ENCODE data around the gene ATXN2. TPM values are rescaled to one million over a fixed set of nuclear protein-coding genes. Genes with fewer than 3 reads are reported as not detected.
A peak's percentile ranks its signal among the peaks of the same experiment; 100 is the strongest.

The ATXN2 gene
- total and polyA plus RNA-seq, 9 of the 15 experiments (the other 6 are each of a cell fraction or from before 2014, with no cell fraction given) = 16.8 to 67.8 (median 29.3) TPM

GRCh38 chr12:111405149-111405858 is 193.8 kb downstream of the ATXN2 start (continued):
- TF ChIP-seq ESRRA (IDR thresholded peaks at IDR 0.05; ENCODE audit: borderline replicate concordance, low read depth) (peak; percentile 87), MITF (IDR thresholded peaks at IDR 0.05) (peak; percentile 62; the same call in 1 of the 2 replicates), RAD21 (CRISPR knock-in tag; conservative IDR thresholded peaks at IDR 0.05 in 1 of 2, IDR thresholded peaks at IDR 0.05 in 1 of 2) (peak; percentile 37 to 47; a peak in 3 of 4 replicates), PHF20 (IDR thresholded peaks at IDR 0.05; ENCODE audit: partially characterized antibody) (no peak), GTF2A2 (tag; IDR thresholded peaks at IDR 0.05) (no peak), ZC3H4 (CRISPR knock-in tag; IDR thresholded peaks at IDR 0.05; ENCODE audit: borderline replicate concordance) (no peak), YBX1 (IDR thresholded peaks at IDR 0.05) (no peak), KLF1 (tag; IDR thresholded peaks at IDR 0.05) (peak; percentile 92), MAFK (IDR thresholded peaks at IDR 0.05; ENCODE audit: low read length) (no peak), MED1 (CRISPR knock-in tag; IDR thresholded peaks at IDR 0.05; ENCODE audit: borderline replicate concordance) (no peak), GTF2B (IDR thresholded peaks at IDR 0.05; ENCODE audit: extremely low read depth, insufficient read length) (no peak), ZBTB7A (IDR thresholded peaks at IDR 0.05; ENCODE audit: borderline replicate concordance, control insufficient read depth, low read depth, low read length) (peak; percentile 97), ADNP (tag; IDR thresholded peaks at IDR 0.05) (no peak), XRCC5 (IDR thresholded peaks at IDR 0.05; ENCODE audit: low read depth, low read length) (peak; percentile 92), THRB (CRISPR knock-in tag; conservative IDR thresholded peaks at IDR 0.05) (peak; percentile 62; the same call in 1 of the 2 replicates), ZC3H11A (IDR thresholded peaks at IDR 0.05; ENCODE audit: low read depth, low read length) (0 out of 2 replicates have a peak, but pooled peaks have one; percentile 53), MCM5 (IDR thresholded peaks at IDR 0.05; ENCODE audit: low read depth) (no peak), TBL1XR1 (IDR thresholded peaks at IDR 0.05; ENCODE audit: low read length in 2 of 2) (peak; percentile 31 to 69; a peak in 2 of 4 replicates), ZNF263 (CRISPR knock-in tag; IDR thresholded peaks at IDR 0.05; ENCODE audit: borderline replicate concordance) (no peak), TAF1 (IDR thresholded peaks at IDR 0.05; ENCODE audit: control insufficient read depth, extremely low read depth, insufficient read depth, low read length, severe bottlenecking) (peak; percentile 12), PML (IDR thresholded peaks at IDR 0.05; ENCODE audit: low read length) (peak; percentile 69), NFIX (CRISPR knock-in tag; IDR thresholded peaks at IDR 0.05; ENCODE audit: low read depth) (no peak), CREBBP (IDR thresholded peaks at IDR 0.05; ENCODE audit: low read depth, low read length) (no peak), KHSRP (IDR thresholded peaks at IDR 0.05) (no peak), SRSF1 (IDR thresholded peaks at IDR 0.05; ENCODE audit: low read depth, low read length) (no peak), MTA3 (IDR thresholded peaks at IDR 0.05; ENCODE audit: borderline replicate concordance) (peak; percentile 56; the same call in 1 of the 2 replicates)

All from K562 (cell line).